Endodermal cell (in vitro differentiated cells): ENCODE results near the gene GEN1. TPM values are rescaled to one million over a fixed set of nuclear protein-coding genes. Genes with fewer than 3 reads are reported as not detected.

Experiments used
- DNase-seq: peaks from one replicate; pipeline ENCODE4 v3.0.0-alpha.2; 2017
- H3K27ac ChIP-seq: 2 replicates; pipeline ENCODE4 v1.5.1; 2013; ENCODE audit warnings: mild to moderate bottlenecking, low read depth, low read length, moderate library complexity
- H3K27me3 ChIP-seq: 2 replicates; pipeline ENCODE4 v1.6.1; 2013; ENCODE audit warnings: mild to moderate bottlenecking, low read length, moderate library complexity; ENCODE audit not compliant: insufficient read depth, control insufficient read depth, poor library complexity, severe bottlenecking
- H3K36me3 ChIP-seq: 2 replicates; pipeline ENCODE4 v1.7.0; 2013; ENCODE audit warnings: mild to moderate bottlenecking, low read length, moderate library complexity; ENCODE audit not compliant: control insufficient read depth, insufficient read depth
- H3K4me1 ChIP-seq: one replicate; pipeline ENCODE4 v1.7.0; 2013; ENCODE audit warnings: low read length; ENCODE audit not compliant: control insufficient read depth, insufficient read depth
- H3K4me3 ChIP-seq: 2 replicates; pipeline ENCODE4 v1.5.1; 2013; ENCODE audit warnings: mild to moderate bottlenecking, low read length, moderate library complexity
- H3K9ac ChIP-seq: 2 replicates; pipeline ENCODE4 v1.6.1; 2013; ENCODE audit warnings: mild to moderate bottlenecking, low read length, moderate library complexity; ENCODE audit not compliant: poor library complexity, severe bottlenecking; ENCODE audit errors: extremely low read depth
- H3K9me3 ChIP-seq: 2 replicates; pipeline ENCODE4 v1.6.1; 2013; ENCODE audit warnings: mild to moderate bottlenecking, low read length, moderate library complexity; ENCODE audit not compliant: control insufficient read depth
- H3K27ac Mint-ChIP-seq: 2 replicates; pipeline ENCODE4 v1.8.0; 2020; ENCODE audit warnings: mixed read lengths
- H3K27me3 Mint-ChIP-seq: 2 replicates; pipeline ENCODE4 v1.8.0; 2021; ENCODE audit warnings: mild to moderate bottlenecking, mixed read lengths; ENCODE audit not compliant: insufficient read depth
- H3K36me3 Mint-ChIP-seq: 2 replicates; pipeline ENCODE4 v1.8.0; 2020; ENCODE audit warnings: low read depth, mixed read lengths
- H3K4me1 Mint-ChIP-seq: 2 replicates; pipeline ENCODE4 v1.8.0; 2020; ENCODE audit warnings: mixed read lengths
- H3K4me3 Mint-ChIP-seq: 2 replicates; pipeline ENCODE4 v1.8.0; 2020; ENCODE audit warnings: mild to moderate bottlenecking, moderate library complexity, mixed read lengths
- H3K9me3 Mint-ChIP-seq: 2 replicates; pipeline ENCODE4 v1.8.0; 2020; ENCODE audit warnings: mild to moderate bottlenecking, mixed read lengths
- WGBS, 2 experiments: methylation state at CpG; one replicate each; pipeline versions ENCODE4 v1.1.5 to v1.1.7; 2013; ENCODE audit warnings: missing lambda C conversion rate in 2 of 2, mixed read lengths in 1 of 2; ENCODE audit not compliant: insufficient coverage in 1 of 2, insufficient read length in 1 of 2; 5-methylcytosine and 5-hydroxymethylcytosine counted together
- total RNA-seq, 2 donors: library from RNA; stranded (reverse); fragmentation: NEBNext Ultra II Directional in 1 of 2; extraction: Animal tissue kit (Norgen Biotek cat#: 25700) in 1 of 2; gene quantifications; 2 replicates in 1 of 2; 3 replicates in 1 of 2; pipeline ENCODE4 v1.2.1, GENCODE V29; 2021
- TF ChIP-seq, protein P1 (sequence below): fragments of 200-600 bp; sonication (generic); conservative IDR thresholded peaks from 2 replicates; pipeline ENCODE4 v1.5.0; 2021; ENCODE audit warnings: antibody characterized with exemption, mild to moderate bottlenecking

Gene GEN1
- total RNA-seq, 2 donors from 2014 or later, result 24.5 to 34.5 TPM

DNA sequence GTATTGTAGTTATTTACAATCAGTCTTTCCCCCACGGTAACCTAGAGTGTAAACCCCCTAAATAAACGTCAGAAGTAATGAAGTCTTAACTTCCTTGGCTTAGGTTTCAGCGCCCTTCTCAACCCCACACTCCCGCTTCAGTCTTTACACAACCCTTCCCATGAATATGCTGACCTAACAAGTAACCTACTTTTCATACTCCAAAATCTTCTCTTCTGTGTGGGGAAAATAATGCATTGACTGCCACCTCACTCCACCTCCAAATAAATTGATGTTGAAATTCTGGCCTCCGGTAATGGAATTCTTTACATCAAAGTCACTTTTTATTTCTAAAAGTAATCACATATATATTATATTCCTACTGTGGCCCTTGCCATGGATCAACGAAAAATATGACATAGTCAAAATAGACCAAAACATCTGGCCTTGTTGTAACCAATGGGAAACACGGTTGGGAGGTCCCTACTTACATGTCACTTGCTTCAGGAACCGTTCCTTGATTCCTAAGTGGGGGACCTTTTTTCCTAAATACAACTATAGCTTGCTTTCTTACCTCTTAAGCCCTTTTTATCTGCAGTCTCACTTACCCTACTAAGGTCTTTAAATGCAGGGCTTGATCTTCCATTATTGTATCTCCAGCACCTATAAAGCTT is 961 bp downstream of the GEN1 start:
- H3K36me3 Mint-ChIP-seq, result no peaks in the 10 kb centered on the region
- DNase-seq, result no peak
- no peaks in the 10 kb centered on the region for H3K9me3 Mint-ChIP-seq
- peak overlapping the region; percentile 83 for H3K9ac ChIP-seq
- TF ChIP-seq, protein P1, sequence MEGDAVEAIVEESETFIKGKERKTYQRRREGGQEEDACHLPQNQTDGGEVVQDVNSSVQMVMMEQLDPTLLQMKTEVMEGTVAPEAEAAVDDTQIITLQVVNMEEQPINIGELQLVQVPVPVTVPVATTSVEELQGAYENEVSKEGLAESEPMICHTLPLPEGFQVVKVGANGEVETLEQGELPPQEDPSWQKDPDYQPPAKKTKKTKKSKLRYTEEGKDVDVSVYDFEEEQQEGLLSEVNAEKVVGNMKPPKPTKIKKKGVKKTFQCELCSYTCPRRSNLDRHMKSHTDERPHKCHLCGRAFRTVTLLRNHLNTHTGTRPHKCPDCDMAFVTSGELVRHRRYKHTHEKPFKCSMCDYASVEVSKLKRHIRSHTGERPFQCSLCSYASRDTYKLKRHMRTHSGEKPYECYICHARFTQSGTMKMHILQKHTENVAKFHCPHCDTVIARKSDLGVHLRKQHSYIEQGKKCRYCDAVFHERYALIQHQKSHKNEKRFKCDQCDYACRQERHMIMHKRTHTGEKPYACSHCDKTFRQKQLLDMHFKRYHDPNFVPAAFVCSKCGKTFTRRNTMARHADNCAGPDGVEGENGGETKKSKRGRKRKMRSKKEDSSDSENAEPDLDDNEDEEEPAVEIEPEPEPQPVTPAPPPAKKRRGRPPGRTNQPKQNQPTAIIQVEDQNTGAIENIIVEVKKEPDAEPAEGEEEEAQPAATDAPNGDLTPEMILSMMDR, result no peak
- no peaks in the 10 kb centered on the region for H3K27me3 Mint-ChIP-seq
- peak overlapping the region; percentile 97 for H3K27ac Mint-ChIP-seq
- 2 to 15% methylated on average over 5 to 8 of the region's 8 CpGs for WGBS, 2 experiments
- peak overlapping the region; percentile 87 for H3K4me3 ChIP-seq
- H3K4me1 ChIP-seq, result peaks cover 3% of the 10 kb centered on the region
- no peaks in the 10 kb centered on the region for H3K36me3 ChIP-seq
- no peaks in the 10 kb centered on the region for H3K27me3 ChIP-seq
- peaks cover 22% of the 10 kb centered on the region for H3K4me1 Mint-ChIP-seq
- peak overlapping the region; percentile 93 for H3K4me3 Mint-ChIP-seq
- peak overlapping the region; percentile 97 for H3K27ac ChIP-seq
- no peaks in the 10 kb centered on the region for H3K9me3 ChIP-seq

DNA sequence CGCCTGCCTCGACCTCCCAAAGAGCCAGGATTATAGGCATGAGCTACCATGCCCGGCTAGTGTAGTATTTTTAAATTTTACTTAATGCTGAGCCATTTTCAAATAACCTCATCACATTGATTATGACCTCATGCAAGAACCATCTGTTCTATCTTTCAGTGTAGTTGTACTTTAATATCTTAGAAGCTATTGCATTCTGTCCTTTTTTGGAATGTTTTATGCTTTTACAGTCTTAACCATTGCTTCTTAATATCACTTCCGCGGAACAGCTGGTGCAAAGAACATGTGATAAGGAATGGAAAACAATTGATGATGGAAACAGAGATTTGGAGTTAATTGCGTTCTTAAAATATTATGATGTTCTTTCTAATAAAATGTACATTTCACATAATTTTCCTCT is 2.7 kb downstream of the GEN1 start:
- peaks cover 19% of the 10 kb centered on the region for H3K4me1 Mint-ChIP-seq
- H3K9me3 Mint-ChIP-seq, result no peaks in the 10 kb centered on the region
- peaks cover 6% of the 10 kb centered on the region for H3K36me3 ChIP-seq
- H3K4me3 Mint-ChIP-seq, result no peak overlapping the region
- peaks cover 5% of the 10 kb centered on the region for H3K36me3 Mint-ChIP-seq
- 92% methylated on average over 5 of the region's 6 CpGs; no CpG with 5 or more reads in 1 of the 2 experiments for WGBS, 2 experiments
- TF ChIP-seq, protein P1, result no peak
- no peak overlapping the region for H3K27ac ChIP-seq
- H3K27me3 ChIP-seq, result no peaks in the 10 kb centered on the region
- no peaks in the 10 kb centered on the region for H3K9me3 ChIP-seq
- no peak for DNase-seq
- H3K4me1 ChIP-seq, result peaks cover 3% of the 10 kb centered on the region
- no peaks in the 10 kb centered on the region for H3K27me3 Mint-ChIP-seq
- H3K9ac ChIP-seq, result no peak overlapping the region
- H3K27ac Mint-ChIP-seq, result no peak overlapping the region
- H3K4me3 ChIP-seq, result no peak overlapping the region

DNA sequence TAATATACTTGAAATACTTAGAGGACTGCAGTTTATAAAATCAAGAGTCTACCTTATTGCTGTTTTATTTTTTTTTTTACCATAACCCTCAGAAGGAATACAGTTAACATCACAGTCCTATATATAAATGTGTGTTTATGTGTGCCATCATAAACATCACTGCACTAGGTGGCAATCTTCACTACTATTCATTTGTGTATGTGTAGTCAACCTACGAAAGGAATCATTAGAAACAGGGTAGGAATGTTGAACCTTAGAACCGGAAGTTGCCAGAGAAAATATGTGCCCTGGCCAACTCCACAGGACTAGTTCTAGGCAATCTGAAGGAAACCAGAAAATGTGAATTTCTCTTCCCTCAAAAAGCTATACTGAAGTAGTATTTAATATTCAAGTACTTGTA is 3.4 kb downstream of the GEN1 start:
- Mint-ChIP-seq H3K9me3 (no peaks in the 10 kb centered on the region), H3K4me3 (no peak overlapping the region), H3K27ac (no peak overlapping the region), H3K27me3 (no peaks in the 10 kb centered on the region), H3K4me1 (peaks cover 14% of the 10 kb centered on the region), H3K36me3 (peaks cover 8% of the 10 kb centered on the region)
- no peak for DNase-seq
- H3K4me1 ChIP-seq, result peaks cover 1% of the 10 kb centered on the region
- peaks cover 9% of the 10 kb centered on the region for H3K36me3 ChIP-seq
- 96 to 100% methylated on average over 2 of the region's 2 CpGs for WGBS, 2 experiments
- no peaks in the 10 kb centered on the region for H3K27me3 ChIP-seq
- no peaks in the 10 kb centered on the region for H3K9me3 ChIP-seq
- TF ChIP-seq, protein P1, result no peak
- H3K27ac ChIP-seq, result no peak overlapping the region
- no peak overlapping the region for H3K4me3 ChIP-seq
- no peak overlapping the region for H3K9ac ChIP-seq
